Endothelial cell of umbilical vein (primary cell): Measurements from ENCODE around the gene TEDC2. TPM values are rescaled to one million over a fixed set of nuclear protein-coding genes. Genes with fewer than 3 reads are reported as not detected.

ENCODE experiments used
- BruUV-seq: library from RNA; stranded (reverse); fragments of 400-500 nt; replicated peaks from 2 replicates; lab custom pipeline; 2021; lab: Mats Ljungman, UMichigan
- CTCF ChIA-PET: fragments of 300-600, 350-600 bp; sonication (Branson Sonifier 250); formaldehyde crosslinking; loops from one replicate; lab custom pipeline; 2021; ENCODE audit warnings: antibody characterized with exemption, inconsistent platforms; lab: Charles Lee
- POLR2A ChIA-PET: fragments of 300-600, 350-600 bp; sonication (Branson Sonifier 250); formaldehyde crosslinking; loops from one replicate; lab custom pipeline; 2021; ENCODE audit warnings: antibody characterized with exemption, inconsistent platforms; lab: Charles Lee
- DNase-seq: peaks from one replicate; pipeline ENCODE4 v3.0.0-alpha.2; 2011; ENCODE audit warnings: low read depth, low spot score
- FAIRE-seq: peaks from 2 replicates; lab custom pipeline; 2011; peaks lifted over from hg19 to GRCh38; lab: Jason Lieb, UNC
- H2AFZ ChIP-seq: 2 replicates; pipeline ENCODE4 v1.6.0; 2012; ENCODE audit warnings: low read depth, low read length, control low read depth, inconsistent platforms
- H3K27ac ChIP-seq: 2 replicates; pipeline ENCODE4 v1.5.1; 2011; ENCODE audit warnings: low read depth, mild to moderate bottlenecking, control low read depth, low read length, moderate library complexity; ENCODE audit not compliant: insufficient read depth
- H3K27me3 ChIP-seq, 2 experiments: 2 replicates each; pipeline versions ENCODE4 v1.6.0 to v1.6.1; 2011; ENCODE audit warnings: low read length in 2 of 2, mixed read lengths in 1 of 2; ENCODE audit not compliant: control insufficient read depth in 2 of 2, insufficient read depth in 2 of 2
- H3K36me3 ChIP-seq, 2 experiments: 2 replicates in 1 of 2; 3 replicates in 1 of 2; pipeline ENCODE4 v1.5.1; 2011; ENCODE audit warnings: low read length in 2 of 2, mild to moderate bottlenecking in 1 of 2, moderate library complexity in 1 of 2; ENCODE audit not compliant: control insufficient read depth in 2 of 2, insufficient read depth in 2 of 2; ENCODE audit errors: extremely low read depth in 1 of 2
- H3K4me1 ChIP-seq: 3 replicates; pipeline ENCODE4 v1.5.1; 2011; ENCODE audit warnings: mild to moderate bottlenecking, low read length; ENCODE audit not compliant: control insufficient read depth, insufficient read depth; ENCODE audit errors: extremely low read depth
- H3K4me2 ChIP-seq: 2 replicates; pipeline ENCODE4 v1.6.1; 2011; ENCODE audit warnings: low read length, control low read depth, mixed read lengths; ENCODE audit not compliant: insufficient read depth
- H3K4me3 ChIP-seq, 3 experiments: fragments of 200-600 bp in 1 of 3; sonication (generic), shearing (Covaris generic) in 1 of 3; replicated peaks in 1 of 3; 2 replicates each; pipeline ENCODE4 v1.5.1; 2011 to 2016; ENCODE audit warnings: control low read depth in 3 of 3, low read length in 3 of 3, mild to moderate bottlenecking in 2 of 3, inconsistent platforms in 1 of 3, low read depth in 1 of 3, moderate library complexity in 1 of 3; ENCODE audit not compliant: insufficient read depth in 1 of 3
- H3K79me2 ChIP-seq: 2 replicates; pipeline ENCODE4 v1.6.0; 2012; ENCODE audit warnings: low read length, inconsistent platforms; ENCODE audit not compliant: control insufficient read depth, insufficient read depth
- H3K9ac ChIP-seq: replicated peaks from 2 replicates; pipeline ENCODE3; 2011; ENCODE audit warnings: low read length, control low read depth; ENCODE audit not compliant: insufficient read depth; ENCODE audit errors: extremely low read depth
- H3K9me1 ChIP-seq: replicated peaks from 3 replicates; pipeline ENCODE4 v1.6.0; 2011; ENCODE audit warnings: mild to moderate bottlenecking, low read length; ENCODE audit not compliant: control insufficient read depth, insufficient read depth; ENCODE audit errors: extremely low read depth
- H3K9me3 ChIP-seq: replicated peaks from 2 replicates; pipeline ENCODE4 v1.5.1; 2012; ENCODE audit warnings: low read length, inconsistent platforms; ENCODE audit not compliant: control insufficient read depth, insufficient read depth
- H4K20me1 ChIP-seq: replicated peaks from 2 replicates; pipeline ENCODE3; 2011; ENCODE audit warnings: mild to moderate bottlenecking, low read length; ENCODE audit not compliant: control insufficient read depth, insufficient read depth; ENCODE audit errors: extremely low read depth
- JUN ChIP-seq: IDR thresholded peaks from 2 replicates; pipeline ENCODE4 v1.6.1; 2011; ENCODE audit warnings: borderline replicate concordance, low read depth; ENCODE audit not compliant: insufficient read length, insufficient read depth
- dilution Hi-C: fragments of 300-500 bp; cut with MboI; formaldehyde crosslinking; loops from one replicate; pipeline ENCODE4 v1.15.0; 2019; ENCODE audit warnings: low sequenced_read_pairs; ENCODE audit not compliant: extremely low pct_ligation_motif_present
- intact Hi-C: fragments of 100-400 bp; cut with micrococcal nuclease; formaldehyde crosslinking; loops from one replicate; pipeline ENCODE4 v1.10.0; 2022
- polyA plus RNA-seq, 4 experiments: library from polyadenylated mRNA; depleted of rRNA in 3 of 4; stranded (reverse) in 3 of 4; unstranded in 1 of 4; fragments of >200 nt; gene quantifications; 2 replicates each; pipeline versions ENCODE4 v1.2.1 to v1.2.3, GENCODE V29; 2011 to 2012; ENCODE audit warnings: missing spikeins in 1 of 4
- total RNA-seq: library from RNA; stranded (reverse); gene quantifications from 2 replicates; pipeline ENCODE4 v1.2.3, GENCODE V29; 2021
- TF ChIP-seq, protein P1 (sequence below), 2 donors: IDR thresholded peaks; 1 replicate in 1 of 2; 2 replicates in 1 of 2; pipeline ENCODE4 v1.5.1; 2011; ENCODE audit warnings: low read length in 2 of 2, mild to moderate bottlenecking in 2 of 2, moderate library complexity in 2 of 2, control low read depth in 1 of 2, inconsistent platforms in 1 of 2, low read depth in 1 of 2; ENCODE audit not compliant: insufficient read depth in 1 of 2; ENCODE audit errors: extremely low read depth in 1 of 2

Gene TEDC2
- total and polyA plus RNA-seq, 2 donors (not counting 3 experiments of a cell fraction or from before 2014, with no cell fraction given) = 7.6 to 12.7 TPM

DNA sequence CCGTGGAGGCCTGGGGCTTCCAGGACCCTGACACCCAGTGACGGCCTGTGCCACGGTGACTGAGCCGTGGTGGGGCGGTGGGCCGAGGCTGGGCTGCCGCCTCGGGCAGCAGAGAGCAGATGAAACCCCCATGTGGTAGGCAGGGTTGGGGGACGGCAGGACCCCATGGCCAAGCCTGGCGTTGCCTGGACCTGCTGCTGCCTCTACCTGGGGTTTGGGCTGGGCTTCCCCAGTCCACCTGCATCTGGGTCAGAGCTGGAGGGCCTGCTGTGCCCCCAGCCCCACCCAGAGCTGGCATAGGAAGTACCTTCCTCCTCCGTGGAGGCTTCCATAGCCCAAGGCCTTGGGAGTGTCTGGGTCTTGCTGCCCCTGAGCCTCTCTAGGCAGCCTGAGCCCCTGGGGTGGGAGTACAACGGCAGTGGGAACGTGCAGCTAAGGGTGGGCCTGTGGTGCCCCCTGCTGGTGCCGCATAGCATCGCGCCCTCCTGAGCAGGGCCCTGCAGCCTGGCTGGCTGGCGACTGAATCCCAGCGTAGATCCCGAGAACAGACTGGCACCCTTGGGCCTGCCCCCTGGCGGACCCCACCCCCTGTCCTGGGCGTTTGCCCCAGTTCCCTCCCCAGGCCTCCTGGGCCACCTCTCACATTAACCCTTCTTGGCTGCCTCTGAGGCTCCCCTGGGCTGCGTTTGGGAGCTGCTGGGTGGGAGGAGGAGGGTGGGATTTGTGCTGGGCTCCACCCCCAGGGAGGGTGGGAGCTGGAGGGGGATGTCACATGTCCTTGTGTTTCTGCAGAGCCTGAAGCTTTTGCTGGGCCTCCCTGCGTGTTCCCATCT is 41.2 kb downstream of the TEDC2 start:
- intact Hi-C loops (loop anchor here (1.0 to 2.0 kb wide), 5 partner anchors 26 to 232 kb away; partner anchors contain the start of genes ABCA3, CCNF, RNPS1 and TBC1D24), dilution Hi-C loops (no loop called here)
- DNase-seq = peak; percentile 84
- CTCF ChIA-PET = interaction anchor here (0.5 to 2.7 kb wide), 28 partner anchors 9 to 822 kb away, joined by 3 to 25 read pairs (median 6); partner anchors contain the start of genes ABCA3, CCNF, ECI1 and NTN3
- Histone ChIP-seq H3K79me2 (no peaks in the 10 kb centered on the region), H3K9ac (no peak overlapping the region), H2AFZ (no peak overlapping the region), H3K9me1 (no peaks in the 10 kb centered on the region), H3K27me3 (no peaks in the 10 kb centered on the region), H3K4me2 (no peak overlapping the region), H4K20me1 (no peaks in the 10 kb centered on the region), H3K4me3 (peak overlapping the region in 1 of 3 experiments; percentile 20), H3K4me1 (no peaks in the 10 kb centered on the region), H3K27ac (no peak overlapping the region), H3K36me3 (peaks cover 0 to 15% of the 10 kb centered on the region in 2 experiments), H3K9me3 (no peaks in the 10 kb centered on the region)
- no TSS peak for BruUV-seq
- POLR2A ChIA-PET = no interaction called here
- FAIRE-seq = peak; percentile 90
- TF ChIP-seq JUN = no peak
- TF ChIP-seq, protein P1, sequence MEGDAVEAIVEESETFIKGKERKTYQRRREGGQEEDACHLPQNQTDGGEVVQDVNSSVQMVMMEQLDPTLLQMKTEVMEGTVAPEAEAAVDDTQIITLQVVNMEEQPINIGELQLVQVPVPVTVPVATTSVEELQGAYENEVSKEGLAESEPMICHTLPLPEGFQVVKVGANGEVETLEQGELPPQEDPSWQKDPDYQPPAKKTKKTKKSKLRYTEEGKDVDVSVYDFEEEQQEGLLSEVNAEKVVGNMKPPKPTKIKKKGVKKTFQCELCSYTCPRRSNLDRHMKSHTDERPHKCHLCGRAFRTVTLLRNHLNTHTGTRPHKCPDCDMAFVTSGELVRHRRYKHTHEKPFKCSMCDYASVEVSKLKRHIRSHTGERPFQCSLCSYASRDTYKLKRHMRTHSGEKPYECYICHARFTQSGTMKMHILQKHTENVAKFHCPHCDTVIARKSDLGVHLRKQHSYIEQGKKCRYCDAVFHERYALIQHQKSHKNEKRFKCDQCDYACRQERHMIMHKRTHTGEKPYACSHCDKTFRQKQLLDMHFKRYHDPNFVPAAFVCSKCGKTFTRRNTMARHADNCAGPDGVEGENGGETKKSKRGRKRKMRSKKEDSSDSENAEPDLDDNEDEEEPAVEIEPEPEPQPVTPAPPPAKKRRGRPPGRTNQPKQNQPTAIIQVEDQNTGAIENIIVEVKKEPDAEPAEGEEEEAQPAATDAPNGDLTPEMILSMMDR (IDR thresholded peaks at IDR 0.05; ENCODE audit: extremely low read depth in 1 of 2, insufficient read depth in 1 of 2, low read depth in 1 of 2, low read length in 2 of 2) = peak; percentile 96 to 99
